ENCODE data around the gene TMEM259.
"Not testable (repeated sequence)": the region's sequence is repeated elsewhere in the genome, so short reads cannot be mapped to it uniquely, and the experiment has no call there.

TMEM259 gene

DNA sequence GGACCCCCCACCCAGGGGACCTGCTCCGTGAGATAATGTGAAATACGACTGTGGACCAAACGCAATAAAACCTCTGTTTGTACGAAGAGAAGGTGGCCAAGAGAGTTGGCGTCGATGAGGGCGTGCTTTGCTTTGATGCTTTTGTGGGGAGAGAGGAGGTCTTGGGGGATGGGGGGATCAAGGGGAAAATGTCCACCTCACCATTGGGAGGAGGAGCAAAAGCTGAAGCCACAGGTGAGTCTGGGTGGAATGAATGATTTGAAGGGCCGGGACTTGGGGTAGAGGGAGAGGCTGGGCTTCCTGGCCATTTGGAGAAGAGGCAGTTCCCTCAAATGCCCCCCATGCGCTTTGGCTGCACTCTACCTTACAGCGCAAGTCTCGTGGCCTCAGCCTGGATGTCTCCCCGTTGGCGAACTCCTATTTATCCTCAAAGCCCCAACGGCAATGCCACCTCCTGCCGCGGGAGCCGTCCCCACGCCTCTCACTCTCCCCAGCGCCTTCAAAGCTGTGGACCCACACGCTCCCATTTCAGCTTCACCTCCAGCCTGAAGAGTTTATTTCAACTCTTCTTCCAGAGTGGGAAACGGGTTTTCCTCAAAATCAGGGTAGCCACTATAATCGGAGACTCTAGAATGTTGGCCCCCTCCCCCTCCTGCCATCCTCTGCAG lies 18.2 kb upstream of the TMEM259 start:
- peak; percentile 15 for DNase-seq

GRCh38 chr19:1037621-1038064 lies 16.7 kb upstream of the TMEM259 start:
- peak; percentile 16 for DNase-seq

DNA sequence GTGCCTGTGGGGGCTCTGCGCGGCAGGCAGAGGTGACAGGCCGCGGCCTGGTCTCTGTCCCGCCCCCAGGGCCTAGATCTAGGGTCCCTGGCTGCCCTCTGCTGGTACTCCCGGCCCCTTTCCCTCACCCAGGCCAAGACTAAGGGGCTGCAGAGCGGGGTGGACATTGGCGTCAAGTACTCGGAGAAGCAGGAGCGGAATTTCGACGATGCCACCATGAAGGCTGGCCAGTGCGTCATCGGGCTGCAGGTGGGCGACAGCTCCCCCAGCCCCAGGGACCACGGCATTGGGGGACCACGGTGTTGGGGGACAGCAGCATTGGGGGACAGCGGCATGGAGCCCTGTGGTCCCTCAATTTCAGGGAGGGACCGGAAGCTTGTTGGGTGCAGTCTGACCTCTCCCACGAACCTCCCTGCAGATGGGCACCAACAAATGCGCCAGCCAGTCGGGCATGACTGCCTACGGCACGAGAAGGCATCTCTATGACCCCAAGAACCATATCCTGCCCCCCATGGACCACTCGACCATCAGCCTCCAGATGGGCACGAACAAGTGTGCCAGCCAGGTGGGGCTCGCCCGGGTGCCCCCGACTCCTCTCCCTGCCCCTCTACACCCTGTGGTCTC lies 15.2 kb upstream of the TMEM259 start:
- DNase-seq: peak; percentile 35

DNA sequence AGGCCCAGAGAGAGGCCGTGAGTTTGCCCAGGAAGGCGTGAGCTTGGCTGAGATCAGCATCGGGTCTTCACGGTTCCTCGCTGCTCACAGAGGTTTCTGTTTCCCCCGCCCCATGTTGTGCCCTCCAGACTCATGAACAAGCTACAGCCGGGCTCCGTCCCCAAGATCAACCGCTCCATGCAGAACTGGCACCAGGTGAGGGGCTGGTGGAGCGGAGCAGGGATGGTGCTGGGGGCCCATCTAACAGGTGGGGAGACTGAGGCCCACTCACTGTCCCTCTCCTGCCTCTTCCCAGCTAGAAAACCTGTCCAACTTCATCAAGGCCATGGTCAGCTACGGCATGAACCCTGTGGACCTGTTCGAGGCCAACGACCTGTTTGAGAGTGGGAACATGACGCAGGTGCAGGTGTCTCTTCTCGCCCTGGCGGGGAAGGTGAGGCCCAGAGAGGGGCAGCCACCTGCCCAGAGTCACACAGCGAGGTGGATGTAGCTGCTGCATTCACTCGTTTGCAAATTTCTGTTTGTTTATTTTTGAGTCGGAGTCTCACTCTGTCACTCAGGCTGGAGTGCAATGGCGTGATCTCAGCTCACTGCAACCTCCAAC lies 11.4 kb upstream of the TMEM259 start:
- no peak for DNase-seq

- DNase-seq: peak; percentile 49
These were observed 7.4 kb upstream of the TMEM259 start for GRCh38 chr19:1028062-1028926.

DNA sequence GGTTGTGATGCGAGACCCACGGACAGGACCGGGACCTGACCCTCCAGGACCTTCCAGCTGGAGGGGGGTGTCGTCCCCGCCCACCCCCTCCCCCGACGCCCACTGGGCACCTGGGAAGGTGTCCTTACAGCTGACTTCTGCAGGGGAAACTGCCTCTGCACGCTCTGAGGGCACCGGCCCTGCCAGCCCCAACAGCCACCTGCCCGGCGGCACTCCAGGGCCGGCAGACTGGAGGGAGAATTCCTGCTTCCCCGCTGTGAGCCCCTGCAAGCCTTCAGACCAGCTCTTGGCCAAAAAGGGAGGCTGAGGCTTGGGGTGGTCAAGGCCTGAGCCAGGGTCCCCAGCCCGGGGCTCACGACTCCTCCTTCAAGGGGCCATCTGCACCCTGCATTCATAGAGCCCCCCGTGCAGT lies 6.7 kb upstream of the TMEM259 start:
- no peak for DNase-seq

- DNase-seq: no peak
These were observed 6.1 kb upstream of the TMEM259 start for GRCh38 chr19:1026783-1027649.

GRCh38 chr19:1025960-1026782 lies 5.2 kb upstream of the TMEM259 start, which contains the start of gene CNN2:
Gene CNN2, plus strand, starts transcription at chr19:1026608. Its CDS starts 54 bp downstream, at chr19:1026662.
- DNase-seq: peak; percentile 62

DNA sequence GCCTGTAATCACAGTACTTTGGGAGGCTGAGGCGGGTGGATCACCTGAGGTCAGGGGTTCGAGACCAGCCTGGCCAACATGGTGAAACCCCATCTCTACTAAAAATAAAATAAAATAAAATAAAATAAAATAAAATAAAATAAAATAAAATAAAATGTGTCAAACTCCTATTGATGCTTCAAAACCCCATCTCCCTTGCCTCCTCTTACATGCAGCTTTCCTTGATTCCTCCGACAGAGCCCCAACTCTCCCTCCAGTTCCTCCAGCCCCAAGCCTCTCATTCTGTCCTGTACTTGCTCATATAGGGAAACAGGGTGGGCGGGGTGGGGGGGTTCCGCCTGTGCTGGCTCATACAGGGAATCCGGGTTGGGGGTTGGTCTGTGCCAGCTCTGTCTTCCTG lies 4.2 kb upstream of the TMEM259 start:
- DNase-seq: not testable (repeated sequence)

GRCh38 chr19:1023883-1024188 lies 2.9 kb upstream of the TMEM259 start:
- DNase-seq: not testable (repeated sequence)

DNA sequence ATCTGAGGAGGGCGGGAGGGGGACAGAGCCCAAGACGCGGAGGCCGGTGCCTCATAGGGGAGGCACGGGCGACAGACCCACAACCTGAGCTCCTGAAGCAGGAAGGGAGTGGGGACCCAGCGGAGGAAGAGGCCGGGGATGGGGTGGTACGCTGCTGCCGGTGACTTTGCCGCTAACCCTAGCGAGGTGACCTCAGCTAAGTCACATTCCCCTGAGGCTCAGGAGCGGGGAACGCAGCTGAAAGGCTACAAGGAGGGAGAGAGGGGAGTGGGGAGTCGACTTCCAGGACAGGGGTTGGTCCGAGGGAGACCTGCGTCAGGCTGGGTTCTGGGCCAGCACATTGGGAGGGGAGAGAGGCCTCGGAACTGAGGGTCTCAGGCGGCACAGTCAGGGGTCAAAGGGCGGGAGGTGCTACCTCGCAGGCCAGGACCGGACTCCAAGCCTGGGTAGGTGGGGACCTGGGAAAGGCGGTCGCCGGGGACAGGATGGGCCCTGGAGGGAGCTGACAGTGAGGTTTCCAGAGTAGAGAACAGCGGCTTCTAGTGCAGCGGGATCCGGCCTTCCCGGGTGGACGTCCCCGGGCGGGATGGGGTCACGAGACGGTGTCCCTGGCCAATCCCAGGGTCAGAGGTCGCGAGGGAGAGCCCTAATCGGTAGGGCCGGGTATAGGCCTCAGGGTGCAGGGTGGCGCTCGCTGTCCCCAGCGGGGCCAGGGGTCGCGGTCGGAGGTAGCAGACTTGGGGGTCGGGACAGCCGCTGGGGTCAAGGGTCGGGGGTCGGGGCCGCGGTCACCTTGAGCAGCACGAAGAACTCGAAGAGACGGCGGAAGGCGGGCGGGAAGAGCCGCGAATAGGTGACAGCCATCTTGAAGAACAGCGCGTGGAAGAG lies 699 bp downstream of the TMEM259 start:
- DNase-seq: peak; percentile 54

DNA sequence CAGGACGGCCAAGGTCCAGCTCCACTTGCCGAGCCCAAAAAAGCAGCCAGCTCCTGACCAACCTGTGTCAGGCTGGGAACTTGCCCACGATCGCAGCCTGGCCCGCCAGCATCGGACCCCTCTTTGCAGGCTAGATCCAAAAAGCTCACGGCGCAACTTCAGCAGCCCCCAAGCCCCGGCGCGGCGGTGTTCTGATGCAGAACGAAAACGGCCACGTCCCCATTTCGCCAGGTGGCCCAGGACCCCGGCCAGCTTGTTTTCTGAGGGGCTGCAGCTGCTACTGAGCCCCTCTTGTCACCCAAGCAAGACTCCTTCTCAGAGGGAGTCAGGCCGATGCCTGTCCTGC lies 1.3 kb downstream of the TMEM259 start:
- no peak for DNase-seq

GRCh38 chr19:1018932-1019615 lies 1.8 kb downstream of the TMEM259 start:
- no peak for DNase-seq

GRCh38 chr19:1018393-1018792 lies 2.5 kb downstream of the TMEM259 start:
- DNase-seq: no peak

DNA sequence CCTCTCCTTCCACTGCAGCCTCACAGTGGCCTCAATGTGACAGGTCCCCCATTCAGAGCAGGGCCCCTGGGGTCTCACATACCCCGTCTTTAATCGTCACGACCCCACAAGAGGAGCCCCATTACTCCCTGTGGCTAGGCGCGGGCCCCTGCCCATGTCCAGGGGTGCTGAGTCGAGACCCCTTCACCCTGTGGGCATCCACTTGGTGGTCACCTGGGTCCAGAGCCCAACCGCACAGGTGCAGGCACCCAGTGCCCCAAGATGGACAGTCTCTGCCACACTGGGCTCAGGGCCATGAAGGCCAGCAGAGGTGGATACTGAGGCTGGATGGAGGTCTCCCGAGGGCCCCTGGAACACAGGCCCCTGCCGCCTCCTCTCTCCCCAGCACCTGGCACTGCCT lies 3.0 kb downstream of the TMEM259 start:
- no peak for DNase-seq

GRCh38 chr19:1017115-1017905 lies 3.6 kb downstream of the TMEM259 start:
- no peak for DNase-seq

DNA sequence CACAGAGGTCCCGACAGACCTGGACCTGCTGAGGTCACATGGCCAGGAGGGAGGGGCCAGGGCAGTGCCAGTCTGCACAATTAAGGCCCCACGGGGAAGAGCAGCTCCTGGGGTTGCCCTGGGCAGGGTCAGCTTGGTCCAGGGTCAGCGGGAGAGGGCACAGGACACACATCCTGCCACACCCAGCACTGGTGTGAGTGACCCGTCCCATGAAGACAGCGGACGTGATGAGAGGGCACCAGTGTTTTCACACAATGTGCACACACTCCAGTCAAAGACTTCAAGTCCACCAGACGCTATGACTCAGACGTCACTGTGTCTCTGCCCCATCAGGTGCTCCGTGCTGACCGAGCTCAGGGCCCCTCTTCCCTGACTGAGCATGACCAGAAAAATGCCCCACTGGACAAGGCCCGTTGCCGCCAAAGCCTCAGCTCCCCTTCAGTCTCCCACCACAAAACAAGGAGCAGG lies 4.2 kb downstream of the TMEM259 start:
- DNase-seq: no peak

- no peak for DNase-seq
These were observed 4.9 kb downstream of the TMEM259 start for GRCh38 chr19:1015782-1016646.

Data from activated CD8-positive, alpha-beta memory T cell treated with anti-CD3 and anti-CD28 coated beads, Interleukin-2, amount 50 U/mL, for 4 hours (primary cell).